Sigmoid colon (tissue), 7 donors: ENCODE measurements around the gene KCNH1. TPM values are rescaled to one million over a fixed set of nuclear protein-coding genes. Genes with fewer than 3 reads are reported as not detected.

Experiments
- DNase-seq: peaks from one replicate; pipeline ENCODE4 v3.0.0-alpha.2; 2019
- H3K27ac ChIP-seq, 4 donors: fragments of 200-600 bp; sonication (generic); one replicate each; pipeline ENCODE4 v1.5.1; 2016 to 2019; ENCODE audit warnings: mild to moderate bottlenecking in 1 of 4
- H3K27me3 ChIP-seq, 3 donors: fragments of 200-600 bp; sonication (generic); one replicate each; pipeline ENCODE4 v1.5.1; 2019; ENCODE audit warnings: mild to moderate bottlenecking in 1 of 3
- H3K36me3 ChIP-seq, 4 donors: fragments of 200-600 bp; sonication (generic); one replicate each; pipeline ENCODE4 v1.5.1; 2016 to 2019
- H3K4me1 ChIP-seq, 4 donors: fragments of 200-600 bp; sonication (generic); one replicate each; pipeline ENCODE4 v1.5.1; 2017 to 2019
- H3K4me3 ChIP-seq, 4 donors: fragments of 200-600 bp; sonication (generic); one replicate each; pipeline ENCODE4 v1.5.1; 2017 to 2019; ENCODE audit warnings: mild to moderate bottlenecking in 2 of 4, moderate library complexity in 1 of 4
- H3K9me3 ChIP-seq, 4 donors: fragments of 200-600 bp in 3 of 4; sonication (generic) in 3 of 4; one replicate each; pipeline versions ENCODE4 v1.5.1 to v1.6.1; 2013 to 2019
- CTCF ChIP-seq, 4 experiments: fragments of 450-650 bp in 3 of 4; fragments of 200-600 bp in 1 of 4; IDR thresholded peaks; one replicate each; pipeline ENCODE4 v1.5.1; 2016 to 2019; ENCODE audit warnings: antibody characterized with exemption in 4 of 4, mild to moderate bottlenecking in 3 of 4, moderate library complexity in 2 of 4
- EP300 ChIP-seq, 4 donors: sonication (generic); formaldehyde crosslinking; IDR thresholded peaks; one replicate each; pipeline ENCODE4 v1.6.1; 2017; ENCODE audit warnings: antibody characterized with exemption in 4 of 4
- POLR2A ChIP-seq, 2 donors: fragments of 450-650 bp; IDR thresholded peaks; one replicate each; pipeline ENCODE4 v1.6.1; 2016; ENCODE audit warnings: antibody characterized with exemption in 2 of 2, mild to moderate bottlenecking in 2 of 2, moderate library complexity in 2 of 2
- POLR2AphosphoS5 ChIP-seq, 4 donors: sonication (generic); formaldehyde crosslinking; IDR thresholded peaks; one replicate each; pipeline ENCODE4 v1.6.1; 2017; ENCODE audit warnings: antibody characterized with exemption in 4 of 4
- WGBS, 2 donors: extraction: QIAGEN DNeasy Blood & Tissue Kit; methylation state at CpG; one replicate each; pipeline ENCODE4 v1.1.7; 2013; 5-methylcytosine and 5-hydroxymethylcytosine counted together
- intact Hi-C: fragments of 100-400 bp; cut with DNase I; formaldehyde crosslinking; loops from one replicate; pipeline ENCODE4 v1.15.1; 2023
- polyA plus RNA-seq, 3 donors: library from polyadenylated mRNA; stranded (reverse); fragments of 200-250 nt; gene quantifications; one replicate each; pipeline ENCODE4 v1.2.3, GENCODE V29; 2013
- total RNA-seq, 4 donors: library from RNA; depleted of rRNA; stranded (reverse); fragments of >200 nt; gene quantifications; one replicate each; pipeline ENCODE4 v1.1.0, GENCODE V29; 2016
- donor health status: healthy with polysubstance abuse.
- donor health status: Bipolar disorder and iron deficiency.
- donor health status: healthy.

The KCNH1 gene
- total and polyA plus RNA-seq, 7 donors = 0.23 to 3.1 (median 0.55) TPM; not detected in 2

- intact Hi-C loops = no loop called here
Measured at GRCh38 chr1:210690236-210690635, 443.7 kb downstream of the KCNH1 start.

GRCh38 chr1:210689826-210690225, 444.1 kb downstream of the KCNH1 start:
- no peak overlapping the region for H3K4me3 ChIP-seq
- intact Hi-C loops = no loop called here
- WGBS, 2 donors = 87 to 88% methylated on average over 3 of the region's 3 CpGs

More at GRCh38 chr1:210690236-210690635, 443.7 kb downstream of the KCNH1 start:
- Histone ChIP-seq H3K27ac (no peak overlapping the region), H3K9me3 (no peaks in the 10 kb centered on the region), H3K36me3 (no peaks in the 10 kb centered on the region), H3K4me3 (no peak overlapping the region), H3K27me3 (no peaks in the 10 kb centered on the region), H3K4me1 (peaks cover 0 to 7% (median 0%) of the 10 kb centered on the region in 4 donors)
- TF ChIP-seq EP300 (IDR thresholded peaks at IDR 0.05) = no peak
- TF ChIP-seq POLR2A (IDR thresholded peaks at IDR 0.05) = no peak
- TF ChIP-seq POLR2AphosphoS5 (IDR thresholded peaks at IDR 0.05) = no peak
- TF ChIP-seq CTCF (IDR thresholded peaks at IDR 0.05) = no peak
- DNase-seq = no peak
- WGBS, 2 donors = 80 to 82% methylated on average over 5 of the region's 5 CpGs

GRCh38 chr1:210688512-210689234, 445.3 kb downstream of the KCNH1 start:
- 92 to 98% methylated on average over 1 of the region's 1 CpG for WGBS, 2 donors
- Histone ChIP-seq H3K9me3 (no peaks in the 10 kb centered on the region), H3K36me3 (no peaks in the 10 kb centered on the region), H3K27ac (no peak overlapping the region), H3K4me3 (no peak overlapping the region), H3K4me1 (peaks cover 0 to 7% (median 0%) of the 10 kb centered on the region in 4 donors), H3K27me3 (no peaks in the 10 kb centered on the region)
- TF ChIP-seq POLR2AphosphoS5 (IDR thresholded peaks at IDR 0.05) (no peak), POLR2A (IDR thresholded peaks at IDR 0.05) (no peak), EP300 (IDR thresholded peaks at IDR 0.05) (no peak), CTCF (IDR thresholded peaks at IDR 0.05) (no peak)
- intact Hi-C loops = no loop called here
- no peak for DNase-seq

More at GRCh38 chr1:210689826-210690225, 444.1 kb downstream of the KCNH1 start:
- no peak for DNase-seq
- no peaks in the 10 kb centered on the region for H3K9me3 ChIP-seq
- H3K27me3 ChIP-seq = no peaks in the 10 kb centered on the region
- H3K36me3 ChIP-seq = no peaks in the 10 kb centered on the region
- H3K27ac ChIP-seq = no peak overlapping the region
- peaks cover 0 to 7% (median 0%) of the 10 kb centered on the region in 4 donors for H3K4me1 ChIP-seq
- TF ChIP-seq CTCF (IDR thresholded peaks at IDR 0.05) = no peak
- no peak for TF ChIP-seq POLR2AphosphoS5 (IDR thresholded peaks at IDR 0.05)
- TF ChIP-seq POLR2A (IDR thresholded peaks at IDR 0.05) = no peak
- no peak for TF ChIP-seq EP300 (IDR thresholded peaks at IDR 0.05)

- Histone ChIP-seq H3K4me3 (no peak overlapping the region), H3K27ac (no peak overlapping the region), H3K27me3 (no peaks in the 10 kb centered on the region), H3K36me3 (no peaks in the 10 kb centered on the region), H3K4me1 (peaks cover 0 to 7% (median 0%) of the 10 kb centered on the region in 4 donors), H3K9me3 (no peaks in the 10 kb centered on the region)
- TF ChIP-seq POLR2AphosphoS5 (IDR thresholded peaks at IDR 0.05) (no peak), EP300 (IDR thresholded peaks at IDR 0.05) (no peak), POLR2A (IDR thresholded peaks at IDR 0.05) (no peak), CTCF (IDR thresholded peaks at IDR 0.05) (no peak)
- 87 to 89% methylated on average over 7 of the region's 7 CpGs for WGBS, 2 donors
- intact Hi-C loops = no loop called here
- no peak for DNase-seq
Measured at GRCh38 chr1:210687582-210688279, 446.2 kb downstream of the KCNH1 start.
